ENCODE data around the gene CCDC24.

GRCh38 chr1:44030605-44031251 lies 39.3 kb downstream of the CCDC24 start:
- TF ChIP-seq POLR2A (IDR thresholded peaks at IDR 0.05), result no peak
- no peak for TF ChIP-seq CTCF (IDR thresholded peaks at IDR 0.05)
